Bone marrow (tissue), 2 donors: ENCODE results near the gene GADD45A.

Experiments
- DNase-seq, 2 donors: peaks; one replicate each; lab custom pipeline; 2025; lab: John Stamatoyannopoulos, UW

Gene GADD45A

GRCh38 chr1:67668660-67669059, 16.3 kb upstream of the GADD45A start:
- no peak for DNase-seq

- DNase-seq = no peak
Observed at GRCh38 chr1:67672260-67672803, 12.7 kb upstream of the GADD45A start.

DNA sequence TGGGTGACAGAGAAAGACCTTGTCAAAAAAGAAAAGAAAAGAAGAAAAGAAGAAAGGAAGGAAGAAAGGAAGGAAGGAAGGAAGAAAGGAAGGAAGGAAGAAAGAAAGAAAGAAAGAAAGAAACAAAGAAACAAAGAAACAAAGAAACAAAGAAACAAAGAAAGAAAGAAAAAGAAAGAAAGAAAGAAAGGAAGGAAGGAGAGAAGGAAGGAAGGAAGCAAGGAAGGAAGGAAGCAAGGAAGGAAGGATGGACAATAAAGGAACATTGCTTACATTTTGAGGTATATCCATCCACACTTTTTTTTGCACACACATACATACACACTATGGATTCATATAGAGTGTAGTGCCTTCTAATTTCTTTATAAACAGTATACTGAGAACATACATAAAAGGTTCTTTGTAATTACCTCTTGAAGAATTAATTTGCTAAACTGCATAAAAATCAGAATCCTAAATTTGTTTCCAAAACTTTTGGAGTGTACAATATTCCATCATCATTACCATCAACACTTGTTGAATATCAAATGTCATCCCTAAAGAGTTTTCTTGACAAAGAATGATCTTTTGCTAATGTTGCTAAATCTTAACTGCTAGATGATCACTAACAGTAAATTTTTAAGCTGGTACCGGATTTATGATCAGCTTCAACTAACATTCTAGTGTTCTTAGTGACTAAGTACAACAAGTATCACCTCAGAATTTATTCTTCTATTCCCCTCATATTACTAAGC, 11.4 kb upstream of the GADD45A start:
- DNase-seq = no peak

DNA sequence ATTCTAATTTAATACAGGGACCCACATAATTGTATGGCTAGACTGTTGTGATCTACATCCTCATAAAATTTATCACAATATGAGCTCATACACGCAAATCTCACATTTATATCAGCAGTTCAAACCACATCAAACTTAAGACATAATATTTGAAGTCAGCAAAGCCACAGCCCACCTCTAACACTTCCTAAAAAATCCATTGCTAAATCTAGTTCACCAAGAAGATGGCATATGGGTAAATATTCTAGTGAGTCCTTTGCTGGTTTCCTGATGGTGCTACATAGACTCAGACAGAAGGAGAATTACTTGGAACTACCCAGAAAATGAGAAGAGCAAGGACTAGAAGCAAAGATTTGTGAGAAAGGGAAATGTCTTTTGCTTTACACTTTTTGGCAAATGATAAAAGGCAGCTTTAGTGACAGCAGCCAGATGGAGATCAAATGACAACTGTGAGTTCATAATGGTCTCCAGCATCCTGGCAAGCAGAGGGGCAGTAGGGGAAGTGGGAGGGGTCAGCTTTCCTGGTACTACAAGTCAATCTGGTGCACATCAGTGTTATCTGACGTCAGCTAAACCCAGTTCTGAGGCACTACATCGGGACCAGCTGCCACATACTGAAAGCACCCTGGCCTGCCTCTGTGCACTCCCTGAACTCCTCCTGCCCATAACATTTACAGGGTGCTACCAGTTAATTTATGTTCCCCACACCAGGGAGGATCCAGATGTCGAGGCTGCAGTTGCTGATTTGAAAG, 10.6 kb upstream of the GADD45A start:
- DNase-seq = peak in 1 of 2 donors; percentile 84

- no peak for DNase-seq
Observed at GRCh38 chr1:67675800-67676199, 9.2 kb upstream of the GADD45A start.

GRCh38 chr1:67676287-67676686, 8.7 kb upstream of the GADD45A start:
- DNase-seq = no peak

DNA sequence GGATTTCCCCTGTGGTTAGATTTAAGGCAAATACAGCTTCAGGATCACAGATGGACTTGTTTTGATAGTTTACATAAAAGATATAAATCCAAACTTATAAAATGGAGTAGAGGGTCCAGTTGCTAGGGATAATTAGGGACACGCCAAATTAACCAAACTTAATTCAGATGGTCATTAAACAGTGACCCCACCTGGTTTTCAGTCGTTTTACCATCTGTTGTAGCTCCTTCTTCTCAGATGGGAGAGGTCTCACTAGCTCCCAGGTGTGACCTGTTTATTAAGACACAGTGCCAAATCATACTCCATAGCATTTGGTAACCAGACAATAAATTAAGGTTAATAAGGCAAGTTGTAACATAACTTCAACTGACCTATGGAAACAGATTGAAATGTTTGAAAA, 8.1 kb upstream of the GADD45A start:
- no peak for DNase-seq

GRCh38 chr1:67677408-67677807, 7.6 kb upstream of the GADD45A start:
- no peak for DNase-seq

GRCh38 chr1:67677930-67678329, 7.1 kb upstream of the GADD45A start:
- no peak for DNase-seq

DNA sequence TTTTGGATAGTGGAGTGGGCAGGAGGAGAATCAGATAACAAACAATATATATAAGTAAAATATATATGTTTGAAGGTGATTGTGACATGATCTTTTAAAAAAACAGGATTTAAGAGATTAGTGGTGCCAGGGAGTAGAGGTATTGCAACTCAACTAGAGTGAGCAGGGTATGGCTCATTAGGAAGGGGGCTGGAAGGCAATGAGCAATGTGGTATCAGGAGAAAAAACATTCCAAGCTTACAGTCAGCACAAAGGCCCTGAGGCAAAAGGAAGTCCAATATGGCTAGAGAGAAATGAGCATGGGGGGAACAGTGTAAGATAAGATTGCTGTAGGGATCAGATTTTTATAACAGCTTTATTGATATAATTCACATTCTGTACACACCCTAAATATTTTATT, 5.3 kb upstream of the GADD45A start:
- no peak for DNase-seq

- no peak for DNase-seq
Observed at GRCh38 chr1:67680486-67680885, 4.5 kb upstream of the GADD45A start.

GRCh38 chr1:67682659-67683197, 2.3 kb upstream of the GADD45A start:
- no peak for DNase-seq

- DNase-seq = no peak
Observed at GRCh38 chr1:67683316-67683715, 1.7 kb upstream of the GADD45A start.

- peak in 1 of 2 donors; percentile 16 for DNase-seq
Observed at GRCh38 chr1:67683766-67684525, 1.1 kb upstream of the GADD45A start.

DNA sequence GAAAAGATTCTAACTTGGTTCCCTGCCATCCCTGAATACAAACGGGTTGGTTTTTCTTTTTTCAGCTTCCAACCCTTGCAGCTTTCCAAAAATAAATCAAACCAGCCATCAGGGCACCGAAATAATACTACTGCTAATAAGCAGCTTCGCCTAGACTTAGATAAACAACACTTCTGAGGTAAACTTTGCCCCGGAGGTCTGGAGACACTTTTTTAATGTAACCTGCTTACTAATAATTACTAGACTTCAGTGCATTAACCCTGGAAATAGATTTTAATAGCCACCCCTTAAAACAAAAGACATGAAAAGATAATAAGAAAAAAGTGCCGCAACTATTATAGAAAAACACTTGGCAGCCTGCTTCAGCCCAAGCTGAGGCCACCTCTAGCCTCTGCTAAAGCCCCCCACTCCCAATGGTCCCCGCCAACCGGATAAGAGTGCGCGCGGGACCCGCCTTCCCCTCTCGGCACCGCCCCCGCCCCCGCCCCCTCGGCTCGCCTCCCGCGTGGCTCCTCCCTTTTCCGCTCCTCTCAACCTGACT, 405 bp upstream of the GADD45A start:
- no peak for DNase-seq

DNA sequence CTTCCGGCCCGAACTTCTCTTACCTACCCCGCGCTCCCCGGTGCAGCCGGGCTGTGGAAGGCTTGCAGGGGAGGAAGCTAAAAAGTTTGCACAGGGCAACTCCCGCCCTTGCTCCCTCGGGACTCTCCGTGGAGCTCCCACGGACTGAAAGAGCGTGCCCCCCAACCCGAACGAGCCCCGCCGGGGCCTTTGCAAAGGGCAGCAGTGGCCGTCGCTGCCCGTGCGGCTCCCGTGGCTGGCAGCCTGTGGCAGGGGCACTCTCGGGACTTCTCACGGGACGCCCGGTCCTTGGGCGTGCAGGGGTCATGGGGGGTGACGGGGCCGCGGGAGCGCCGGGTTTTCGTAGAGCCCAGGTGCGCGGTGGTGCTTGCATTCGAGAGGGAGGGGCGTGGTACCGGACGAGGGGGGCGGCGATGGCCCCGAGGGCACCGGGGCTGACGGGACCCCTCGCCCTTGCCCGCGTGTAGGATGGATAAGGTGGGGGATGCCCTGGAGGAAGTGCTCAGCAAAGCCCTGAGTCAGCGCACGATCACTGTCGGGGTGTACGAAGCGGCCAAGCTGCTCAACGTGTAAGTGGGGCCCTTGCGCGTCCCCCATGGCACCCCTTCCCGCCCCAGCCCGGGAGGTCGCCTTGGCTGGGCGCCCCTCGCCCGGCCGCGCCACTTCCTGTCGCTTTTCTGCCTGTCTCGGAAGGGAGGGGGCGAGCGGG, 711 bp downstream of the GADD45A start:
- DNase-seq = peak in 1 of 2 donors; percentile 44

DNA sequence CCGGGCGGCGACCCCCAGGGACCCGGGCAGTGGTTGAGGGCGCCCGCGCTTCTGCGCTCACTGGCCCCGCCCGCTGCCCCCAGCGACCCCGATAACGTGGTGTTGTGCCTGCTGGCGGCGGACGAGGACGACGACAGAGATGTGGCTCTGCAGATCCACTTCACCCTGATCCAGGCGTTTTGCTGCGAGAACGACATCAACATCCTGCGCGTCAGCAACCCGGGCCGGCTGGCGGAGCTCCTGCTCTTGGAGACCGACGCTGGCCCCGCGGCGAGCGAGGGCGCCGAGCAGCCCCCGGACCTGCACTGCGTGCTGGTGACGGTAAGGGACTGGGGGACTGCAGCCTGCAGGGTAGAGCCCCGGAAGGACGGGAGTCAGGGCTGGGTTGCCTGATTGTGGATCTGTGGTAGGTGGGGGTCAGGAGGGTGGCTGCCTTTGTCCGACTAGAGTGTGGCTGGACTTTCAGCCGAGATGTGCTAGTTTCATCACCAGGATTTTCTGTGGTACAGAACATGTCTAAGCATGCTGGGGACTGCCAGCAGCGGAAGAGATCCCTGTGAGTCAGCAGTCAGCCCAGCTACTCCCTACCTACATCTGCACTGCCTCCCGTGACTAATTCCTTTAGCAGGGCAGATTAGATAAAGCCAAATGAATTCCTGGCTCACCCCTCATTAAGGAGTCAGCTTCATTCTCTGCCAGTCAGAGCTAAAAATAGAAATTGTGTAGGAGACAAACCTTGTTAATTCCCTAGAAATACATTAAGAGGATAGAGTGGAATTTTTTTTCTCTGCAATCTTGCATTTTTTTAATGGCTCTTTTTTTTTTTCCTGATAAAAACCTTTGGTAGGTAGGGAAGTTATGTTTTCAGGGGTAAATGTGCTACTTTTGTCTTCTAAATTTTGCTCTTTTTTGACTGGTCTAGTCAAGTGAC, 1.5 kb downstream of the GADD45A start:
- DNase-seq = peak; percentile 44 to 82

- no peak for DNase-seq
Observed at GRCh38 chr1:67687198-67687545, 2.2 kb downstream of the GADD45A start.

- DNase-seq = no peak
Observed at GRCh38 chr1:67687649-67688048, 2.6 kb downstream of the GADD45A start.

DNA sequence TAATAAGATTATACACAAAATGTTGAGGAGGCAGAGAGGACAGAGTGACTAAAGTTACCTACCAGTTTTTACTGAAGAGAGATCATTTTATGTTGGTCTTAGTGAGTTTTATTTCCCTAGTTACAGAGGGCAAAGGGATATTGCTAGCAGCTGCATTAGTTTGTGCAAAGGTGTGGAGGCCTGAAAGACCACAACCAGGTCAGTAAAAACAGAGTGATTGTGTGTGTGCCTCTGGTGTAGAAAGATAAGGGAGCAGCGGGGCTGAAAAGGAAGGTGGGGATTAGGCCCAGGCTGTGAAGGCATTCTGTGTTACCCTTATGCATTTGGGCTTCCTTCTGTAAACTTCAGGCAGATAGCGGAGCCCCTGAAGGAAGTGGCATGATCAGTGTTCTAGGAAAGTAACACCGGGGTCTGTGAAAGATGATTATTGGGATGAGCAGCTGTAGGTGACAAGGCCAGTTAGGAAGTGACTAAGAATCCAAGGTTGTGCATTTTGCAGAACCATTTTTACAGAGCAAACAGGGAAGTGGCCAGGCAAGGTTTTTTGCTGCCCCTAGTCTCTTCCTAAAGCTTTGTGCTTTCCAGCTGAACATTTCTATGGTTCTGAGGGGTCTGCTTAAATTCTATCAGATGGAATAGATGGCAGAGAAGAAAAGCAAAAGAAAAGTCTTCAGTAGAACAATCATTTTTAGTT, 3.7 kb downstream of the GADD45A start:
- peak in 1 of 2 donors; percentile 85 for DNase-seq
